Transverse colon (tissue), 4 donors: Measurements from ENCODE around the gene IL1RAPL1. TPM values are rescaled to one million over a fixed set of nuclear protein-coding genes. Genes with fewer than 3 reads are reported as not detected.

Experiments used
- DNase-seq: peaks from one replicate; pipeline ENCODE4 v3.0.0-alpha.2; 2019
- H3K27ac ChIP-seq, 4 donors: fragments of 200-600 bp; sonication (generic); 2 replicates each; pipeline ENCODE4 v1.5.1; 2016 to 2018; ENCODE audit warnings: inconsistent platforms in 4 of 4
- H3K27me3 ChIP-seq: fragments of 200-600 bp; sonication (generic); 2 replicates; pipeline ENCODE4 v1.5.1; 2017; ENCODE audit warnings: inconsistent platforms
- H3K36me3 ChIP-seq, 4 donors: fragments of 200-600 bp; sonication (generic); 2 replicates each; pipeline ENCODE4 v1.5.1; 2017 to 2019; ENCODE audit warnings: inconsistent platforms in 4 of 4
- H3K4me1 ChIP-seq, 4 donors: fragments of 200-600 bp; sonication (generic); 2 replicates each; pipeline ENCODE4 v1.5.1; 2017 to 2020; ENCODE audit warnings: inconsistent platforms in 4 of 4
- H3K4me3 ChIP-seq, 4 donors: fragments of 200-600 bp; sonication (generic); 1 replicate in 1 of 4; 2 replicates in 3 of 4; pipeline versions ENCODE4 v1.5.1 to v1.6.1; 2017 to 2019; ENCODE audit warnings: inconsistent platforms in 4 of 4
- H3K9me3 ChIP-seq, 2 donors: fragments of 200-600 bp; sonication (generic); 2 replicates each; pipeline ENCODE4 v1.5.1; 2017 to 2019; ENCODE audit warnings: inconsistent platforms in 2 of 2
- EP300 ChIP-seq: sonication (generic); formaldehyde crosslinking; IDR thresholded peaks from one replicate; pipeline ENCODE4 v1.6.1; 2017; ENCODE audit warnings: antibody characterized with exemption, low read depth
- POLR2A ChIP-seq: fragments of 450-650 bp; IDR thresholded peaks from one replicate; pipeline ENCODE4 v1.6.1; 2016; ENCODE audit warnings: antibody characterized with exemption, mild to moderate bottlenecking, moderate library complexity
- POLR2AphosphoS5 ChIP-seq, 3 donors: sonication (generic); formaldehyde crosslinking; IDR thresholded peaks; one replicate each; pipeline ENCODE4 v1.6.1; 2016; ENCODE audit warnings: antibody characterized with exemption in 3 of 3
- whole genome bisulfite sequencing, 2 donors: methylation state at CpG; one replicate each; pipeline ENCODE4 v1.1.5; 2018; ENCODE audit warnings: low coverage in 1 of 2; 5-methylcytosine and 5-hydroxymethylcytosine counted together
- in situ Hi-C, 4 donors: fragments of 200-750 bp; cut with MboI; loops; one replicate each; pipeline versions ENCODE4 v1.15.0 to v1.15.1; 2017; ENCODE audit warnings: low sequenced_read_pairs in 3 of 4, low pct_ligation_motif_present in 1 of 4, low pct_unique_long_range_greater_than_20kb in 1 of 4
- intact Hi-C: fragments of 100-400 bp; cut with DNase I; formaldehyde crosslinking; loops from one replicate; pipeline ENCODE4 v1.15.1; 2023; ENCODE audit warnings: low total_unique reads
- total RNA-seq, 4 donors: library from RNA; depleted of rRNA; stranded (reverse); fragments of >200 nt; gene quantifications; one replicate each; pipeline ENCODE4 v1.1.0, GENCODE V29; 2016
- TF ChIP-seq, protein P1 (sequence below), 5 experiments: fragments of 200-600 bp in 3 of 5; fragments of 450-650 bp in 2 of 5; sonication (generic) in 3 of 5; IDR thresholded peaks; 1 replicate in 2 of 5; 2 replicates in 3 of 5; pipeline ENCODE4 v1.5.1; 2016 to 2017; ENCODE audit warnings: antibody characterized with exemption in 5 of 5, inconsistent platforms in 3 of 5, mild to moderate bottlenecking in 2 of 5, moderate library complexity in 1 of 5

The IL1RAPL1 gene
- total RNA-seq, 4 donors from 2014 or later: 0.14 to 0.32 (median 0.20) TPM; not detected in 1

DNA sequence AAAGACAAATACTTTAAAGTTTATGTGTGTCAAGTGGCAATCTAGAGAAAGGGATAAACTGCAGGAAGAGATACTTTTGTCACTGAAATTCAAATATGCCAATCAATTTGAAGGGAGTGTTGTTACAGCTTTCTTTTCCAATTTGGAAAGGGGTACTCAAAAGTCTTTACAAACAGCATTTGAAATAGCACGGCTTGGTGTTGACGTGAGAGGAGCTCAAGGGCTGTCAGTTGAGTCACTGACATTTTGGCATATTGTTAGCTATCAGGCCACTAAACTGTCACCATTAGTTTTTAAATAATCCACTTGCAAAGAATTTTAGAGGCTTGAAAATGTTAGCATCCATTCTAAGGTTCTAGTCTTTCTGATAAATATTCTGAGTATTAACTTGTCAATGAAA lies 698.4 kb downstream of the IL1RAPL1 start:
- WGBS, 2 donors: 83% methylated on average over 2 of the region's 2 CpGs; no CpG with 5 or more reads in 1 of the 2 donors
- no peak for TF ChIP-seq POLR2A
- TF ChIP-seq POLR2AphosphoS5 (IDR thresholded peaks at IDR 0.05): no peak
- TF ChIP-seq, protein P1, sequence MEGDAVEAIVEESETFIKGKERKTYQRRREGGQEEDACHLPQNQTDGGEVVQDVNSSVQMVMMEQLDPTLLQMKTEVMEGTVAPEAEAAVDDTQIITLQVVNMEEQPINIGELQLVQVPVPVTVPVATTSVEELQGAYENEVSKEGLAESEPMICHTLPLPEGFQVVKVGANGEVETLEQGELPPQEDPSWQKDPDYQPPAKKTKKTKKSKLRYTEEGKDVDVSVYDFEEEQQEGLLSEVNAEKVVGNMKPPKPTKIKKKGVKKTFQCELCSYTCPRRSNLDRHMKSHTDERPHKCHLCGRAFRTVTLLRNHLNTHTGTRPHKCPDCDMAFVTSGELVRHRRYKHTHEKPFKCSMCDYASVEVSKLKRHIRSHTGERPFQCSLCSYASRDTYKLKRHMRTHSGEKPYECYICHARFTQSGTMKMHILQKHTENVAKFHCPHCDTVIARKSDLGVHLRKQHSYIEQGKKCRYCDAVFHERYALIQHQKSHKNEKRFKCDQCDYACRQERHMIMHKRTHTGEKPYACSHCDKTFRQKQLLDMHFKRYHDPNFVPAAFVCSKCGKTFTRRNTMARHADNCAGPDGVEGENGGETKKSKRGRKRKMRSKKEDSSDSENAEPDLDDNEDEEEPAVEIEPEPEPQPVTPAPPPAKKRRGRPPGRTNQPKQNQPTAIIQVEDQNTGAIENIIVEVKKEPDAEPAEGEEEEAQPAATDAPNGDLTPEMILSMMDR (IDR thresholded peaks at IDR 0.05): no peak
- no peak for TF ChIP-seq EP300
- intact Hi-C loops: no loop called here
- in situ Hi-C loops: no loop called here
- no peak for DNase-seq
- Histone ChIP-seq H3K9me3 (no peaks in the 10 kb centered on the region), H3K4me3 (no peak overlapping the region), H3K36me3 (no peaks in the 10 kb centered on the region), H3K27me3 (no peaks in the 10 kb centered on the region), H3K4me1 (no peaks in the 10 kb centered on the region), H3K27ac (no peak overlapping the region)

DNA sequence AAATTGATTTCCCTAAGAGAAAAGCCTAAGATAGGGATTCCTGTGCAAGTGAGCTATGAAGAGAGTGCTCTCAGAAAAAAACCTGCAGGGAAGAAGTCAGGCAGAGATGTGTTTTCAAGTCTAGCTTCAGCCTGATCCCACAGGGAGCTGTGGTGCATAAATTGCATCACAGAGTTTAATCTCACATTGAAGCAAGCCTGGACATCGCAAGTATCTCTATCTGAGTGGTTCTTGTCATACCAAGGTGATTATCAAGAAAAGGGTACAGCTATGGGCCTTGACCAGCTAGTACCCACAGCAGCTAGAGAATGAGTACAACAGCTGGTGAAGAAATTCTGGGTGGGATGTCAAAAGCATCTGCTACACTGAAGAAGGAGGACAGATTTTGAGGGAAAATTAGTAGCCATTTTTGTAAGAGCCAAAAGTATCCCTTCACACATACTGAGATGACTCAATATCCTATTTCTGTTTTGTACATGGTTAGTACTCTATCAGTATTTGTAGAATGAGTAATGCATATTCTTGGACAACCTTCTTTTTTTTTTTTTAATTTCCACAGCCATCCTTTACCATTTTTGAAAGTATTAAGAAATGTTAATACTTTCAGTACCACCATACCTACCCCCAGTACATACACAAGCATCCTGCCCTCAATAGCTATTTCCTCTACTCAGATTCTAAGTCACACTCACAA lies 708.9 kb downstream of the IL1RAPL1 start:
- H3K9me3 ChIP-seq: no peaks in the 10 kb centered on the region
- H3K36me3 ChIP-seq: no peaks in the 10 kb centered on the region
- H3K27ac ChIP-seq: no peak overlapping the region
- no peaks in the 10 kb centered on the region for H3K27me3 ChIP-seq
- no peak for DNase-seq
- H3K4me1 ChIP-seq: no peaks in the 10 kb centered on the region
- WGBS, 2 donors: 78% methylated on average over 1 of the region's 1 CpG; no CpG with 5 or more reads in 1 of the 2 donors
- in situ Hi-C loops (no loop called here), intact Hi-C loops (no loop called here)
- H3K4me3 ChIP-seq: no peak overlapping the region
- TF ChIP-seq, protein P1 (IDR thresholded peaks at IDR 0.05): no peak
- TF ChIP-seq EP300 (no peak), POLR2AphosphoS5 (IDR thresholded peaks at IDR 0.05) (no peak)

DNA sequence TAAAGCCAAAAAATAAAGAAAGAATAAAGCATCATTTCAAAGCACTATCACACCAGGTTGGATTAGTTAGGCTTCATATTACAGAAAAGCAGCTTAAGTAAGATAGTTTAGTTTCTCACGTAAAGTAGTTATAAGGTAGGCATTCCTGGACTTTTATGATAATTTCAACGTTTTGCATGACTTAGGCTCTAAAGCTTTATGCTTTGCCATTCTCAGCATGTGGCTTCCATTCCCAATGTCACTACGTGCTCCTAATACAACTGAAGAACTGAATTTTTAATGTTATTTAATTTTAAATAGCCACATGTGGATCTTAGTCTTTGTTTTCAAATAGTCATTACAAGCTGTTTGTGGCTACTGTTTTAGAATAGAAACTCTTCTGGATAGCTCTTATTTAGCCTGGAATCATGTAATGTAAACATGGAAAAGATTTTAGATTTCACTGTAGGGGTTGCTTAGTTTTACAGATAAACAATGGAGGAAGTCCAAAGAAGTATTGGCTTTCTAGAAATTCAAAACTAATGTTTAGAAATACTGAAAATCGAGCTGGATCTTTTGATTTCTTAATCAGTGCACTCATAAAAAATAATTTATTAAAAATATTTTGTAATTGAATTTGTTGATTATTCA lies 710.0 kb downstream of the IL1RAPL1 start:
- Histone ChIP-seq H3K27me3 (no peaks in the 10 kb centered on the region), H3K36me3 (no peaks in the 10 kb centered on the region), H3K4me3 (no peak overlapping the region), H3K4me1 (no peaks in the 10 kb centered on the region), H3K27ac (no peak overlapping the region), H3K9me3 (no peaks in the 10 kb centered on the region)
- intact Hi-C loops (no loop called here), in situ Hi-C loops (no loop called here)
- TF ChIP-seq, protein P1 (IDR thresholded peaks at IDR 0.05): no peak
- TF ChIP-seq EP300 (no peak), POLR2AphosphoS5 (IDR thresholded peaks at IDR 0.05) (no peak), POLR2A (no peak)
- no peak for DNase-seq
- 42 to 75% methylated on average over 3 to 4 of the region's 4 CpGs for WGBS, 2 donors

DNA sequence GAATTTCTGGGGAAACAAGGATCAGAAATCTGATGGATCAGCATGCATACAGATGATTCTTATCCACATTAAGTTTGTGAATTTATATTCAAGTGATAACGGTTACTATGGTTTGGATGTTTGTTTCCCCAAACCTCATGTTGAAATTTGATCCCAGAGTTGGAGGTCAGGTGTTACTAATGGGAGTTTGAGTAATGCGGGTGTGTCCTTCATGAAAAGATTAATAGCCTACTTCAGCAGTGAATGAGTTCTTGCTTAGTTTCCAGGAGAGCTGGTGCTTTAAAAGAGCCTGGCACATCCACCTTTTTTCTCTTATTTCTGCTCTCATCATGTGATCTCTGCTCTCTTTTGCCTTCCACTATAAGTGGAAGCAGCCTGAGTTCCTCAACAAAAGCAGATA lies 712.4 kb downstream of the IL1RAPL1 start:
- intact Hi-C loops: no loop called here
- 84% methylated on average over 2 of the region's 2 CpGs; no CpG with 5 or more reads in 1 of the 2 donors for WGBS, 2 donors
- in situ Hi-C loops: no loop called here
- Histone ChIP-seq H3K27ac (no peak overlapping the region), H3K4me1 (no peaks in the 10 kb centered on the region), H3K36me3 (no peaks in the 10 kb centered on the region), H3K27me3 (no peaks in the 10 kb centered on the region), H3K4me3 (no peak overlapping the region), H3K9me3 (no peaks in the 10 kb centered on the region)
- DNase-seq: no peak
- TF ChIP-seq POLR2AphosphoS5 (IDR thresholded peaks at IDR 0.05): no peak
- no peak for TF ChIP-seq EP300
- TF ChIP-seq POLR2A: no peak
- TF ChIP-seq, protein P1 (IDR thresholded peaks at IDR 0.05): no peak
